NCI-H1436 treated with DMSO at 0.1 percent for 48 hours (cell line): ENCODE data around the gene SEMG1.

Experiments
- DNase-seq: peaks from one replicate; lab custom pipeline; 2025; lab: John Stamatoyannopoulos, UW

The SEMG1 gene, protein sequence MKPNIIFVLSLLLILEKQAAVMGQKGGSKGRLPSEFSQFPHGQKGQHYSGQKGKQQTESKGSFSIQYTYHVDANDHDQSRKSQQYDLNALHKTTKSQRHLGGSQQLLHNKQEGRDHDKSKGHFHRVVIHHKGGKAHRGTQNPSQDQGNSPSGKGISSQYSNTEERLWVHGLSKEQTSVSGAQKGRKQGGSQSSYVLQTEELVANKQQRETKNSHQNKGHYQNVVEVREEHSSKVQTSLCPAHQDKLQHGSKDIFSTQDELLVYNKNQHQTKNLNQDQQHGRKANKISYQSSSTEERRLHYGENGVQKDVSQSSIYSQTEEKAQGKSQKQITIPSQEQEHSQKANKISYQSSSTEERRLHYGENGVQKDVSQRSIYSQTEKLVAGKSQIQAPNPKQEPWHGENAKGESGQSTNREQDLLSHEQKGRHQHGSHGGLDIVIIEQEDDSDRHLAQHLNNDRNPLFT

GRCh38 chr20:45206725-45207124 is at the start of gene SEMG1:
Gene SEMG1, plus strand, starts transcription at chr20:45207033. Its CDS starts 21 bp downstream, at chr20:45207054.
- no peak for DNase-seq

- DNase-seq: no peak
These were observed 48.9 kb upstream of the SEMG1 start for GRCh38 chr20:45157962-45158361.

GRCh38 chr20:45163083-45163803 is 43.6 kb upstream of the SEMG1 start:
- DNase-seq: no peak

GRCh38 chr20:45164906-45165305 is 41.9 kb upstream of the SEMG1 start:
- no peak for DNase-seq

DNA sequence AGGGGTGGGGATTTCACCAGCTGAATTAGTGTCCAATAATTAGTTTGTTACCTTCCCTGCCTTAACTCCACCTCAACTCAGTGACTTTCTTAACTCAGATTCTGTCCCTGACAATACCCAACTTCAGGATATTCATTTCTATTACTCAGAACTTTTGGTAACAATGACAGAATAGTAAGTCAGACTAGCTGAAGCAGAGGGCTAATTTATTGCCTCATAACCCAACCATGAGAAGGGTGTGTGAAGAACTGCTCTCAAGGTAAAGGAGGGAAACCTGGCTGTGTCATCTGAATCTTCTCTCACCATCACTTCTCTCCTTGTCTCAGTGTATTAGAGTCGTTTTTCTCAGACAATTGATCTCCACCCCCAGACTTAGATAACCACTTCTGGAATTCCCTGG is 33.3 kb upstream of the SEMG1 start:
- DNase-seq: no peak

- DNase-seq: no peak
These were observed 32.1 kb upstream of the SEMG1 start, which contains the start of gene PI3 for GRCh38 chr20:45174434-45175364. Gene PI3, plus strand, starts transcription at chr20:45174902. Its CDS starts 21 bp downstream, at chr20:45174923.

DNA sequence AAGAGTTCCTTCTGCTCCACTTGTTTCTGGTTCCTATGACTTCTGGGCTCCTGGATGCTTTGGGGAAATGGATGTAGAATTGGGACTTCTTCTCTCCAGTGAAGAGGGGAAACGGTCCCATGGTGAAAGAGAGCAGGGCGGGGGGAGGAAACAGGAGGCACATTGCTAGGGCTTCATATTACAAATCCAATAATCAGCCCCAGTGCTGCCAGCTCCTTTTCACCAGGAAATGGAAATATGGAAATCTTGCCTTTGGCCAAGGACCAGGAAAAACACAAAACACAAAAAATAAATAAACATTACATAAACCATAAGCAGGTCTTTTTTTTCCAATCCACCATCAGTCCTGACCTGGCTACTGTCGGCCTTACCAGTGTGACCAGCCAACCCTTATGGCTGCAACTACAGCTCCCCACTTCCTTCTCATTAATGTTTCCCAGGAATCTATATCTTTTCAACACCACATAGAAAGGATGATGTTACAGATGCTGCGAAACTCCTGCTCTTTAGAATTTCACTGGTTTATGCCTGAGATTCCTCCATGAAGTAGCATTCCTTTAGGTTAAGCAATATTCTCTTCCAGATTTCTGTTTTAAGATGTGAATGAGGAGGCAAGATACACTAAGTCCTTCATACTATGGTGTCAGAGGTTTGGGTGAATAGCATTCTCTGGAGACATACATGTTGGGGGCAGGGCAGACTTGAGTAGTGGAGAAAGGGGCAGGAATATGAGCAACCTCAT is 30.1 kb upstream of the SEMG1 start:
- DNase-seq: no peak

DNA sequence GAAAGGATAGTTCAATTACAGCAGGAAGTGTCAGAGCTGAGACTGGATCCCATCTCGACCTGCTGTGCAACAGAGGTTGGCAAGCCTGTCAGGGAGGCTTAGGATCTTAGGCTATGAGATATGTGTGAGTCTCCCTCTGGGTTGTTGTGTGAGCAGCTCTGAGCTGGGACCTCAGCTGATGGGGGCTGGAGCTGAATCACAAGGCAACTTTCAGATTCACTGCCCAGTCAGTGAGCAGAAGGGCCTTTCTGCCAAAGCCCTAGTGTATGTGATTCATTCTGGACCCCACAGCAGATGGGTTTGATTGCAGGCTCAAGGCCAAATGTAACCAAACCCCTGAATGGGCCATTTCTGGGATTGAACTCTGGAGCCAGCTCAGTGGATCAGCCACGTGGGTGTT is 27.7 kb upstream of the SEMG1 start:
- DNase-seq: no peak

DNA sequence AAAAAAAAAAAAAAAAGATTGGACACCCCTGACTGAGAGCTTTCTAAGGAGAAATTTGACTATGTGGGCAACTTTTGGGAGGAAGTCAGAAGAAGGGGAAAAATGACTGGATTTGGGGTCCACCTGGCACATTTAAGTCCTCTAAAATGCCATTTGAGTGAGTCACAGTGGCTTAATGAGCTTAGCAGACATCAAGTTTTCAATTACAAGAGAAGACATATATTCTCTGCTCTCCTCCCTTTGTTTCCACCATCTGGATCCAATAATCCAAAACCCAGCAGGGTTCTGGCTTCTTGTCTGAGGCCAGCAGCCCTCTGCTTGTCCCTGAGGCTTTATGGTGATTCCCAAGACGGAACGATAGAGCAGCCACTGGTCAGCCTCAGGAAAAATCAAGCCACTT is 25.2 kb upstream of the SEMG1 start:
- no peak for DNase-seq

GRCh38 chr20:45183084-45183483 is 23.7 kb upstream of the SEMG1 start:
- no peak for DNase-seq

DNA sequence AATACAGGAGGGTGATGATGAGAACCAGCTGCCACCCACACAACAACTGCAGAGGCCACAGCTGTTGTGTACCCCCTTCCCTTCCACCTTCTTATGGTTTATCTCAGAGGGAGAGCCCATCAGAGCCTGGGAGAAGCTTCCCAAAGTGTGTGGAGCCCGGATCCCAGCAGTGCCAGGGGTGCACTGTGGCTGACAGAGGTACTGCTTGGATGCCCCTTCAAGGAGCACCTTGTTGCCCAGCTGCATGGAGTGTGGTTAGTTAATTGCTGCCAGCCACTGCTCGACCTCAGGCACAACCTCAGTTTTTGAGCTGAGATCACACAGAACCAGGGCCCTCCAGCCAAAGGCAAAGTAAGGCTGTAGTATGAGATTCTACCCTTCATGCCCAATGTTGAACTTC is 19.1 kb upstream of the SEMG1 start:
- DNase-seq: no peak

DNA sequence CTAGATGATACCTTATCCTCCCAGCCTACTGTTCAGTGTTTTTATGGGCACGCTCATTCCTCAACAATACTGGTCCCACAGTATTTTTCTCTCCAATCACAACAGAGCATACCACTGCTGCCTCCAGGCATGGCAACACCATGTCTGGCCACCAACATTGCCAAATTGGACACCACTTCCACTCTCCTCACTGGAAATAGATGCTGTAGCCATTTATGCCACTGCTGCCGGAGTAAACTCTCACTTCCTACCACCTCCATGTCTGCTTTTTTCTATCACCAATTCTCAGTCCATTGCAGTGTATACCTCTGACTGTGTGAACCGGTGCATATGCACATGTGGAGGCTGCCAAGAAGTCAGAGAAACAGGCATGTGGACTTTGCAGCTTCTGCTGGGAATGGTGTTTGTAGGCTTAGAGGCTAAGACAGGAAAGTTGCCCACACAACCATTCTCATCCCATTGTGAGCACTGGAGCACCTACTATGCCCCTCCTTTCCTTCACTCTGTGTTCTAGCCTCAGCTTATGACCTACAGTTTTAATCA is 17.7 kb upstream of the SEMG1 start:
- no peak for DNase-seq

GRCh38 chr20:45189861-45190260 is 17.0 kb upstream of the SEMG1 start:
- DNase-seq: no peak

- DNase-seq: no peak
These were observed 14.9 kb upstream of the SEMG1 start for GRCh38 chr20:45191926-45192325.

DNA sequence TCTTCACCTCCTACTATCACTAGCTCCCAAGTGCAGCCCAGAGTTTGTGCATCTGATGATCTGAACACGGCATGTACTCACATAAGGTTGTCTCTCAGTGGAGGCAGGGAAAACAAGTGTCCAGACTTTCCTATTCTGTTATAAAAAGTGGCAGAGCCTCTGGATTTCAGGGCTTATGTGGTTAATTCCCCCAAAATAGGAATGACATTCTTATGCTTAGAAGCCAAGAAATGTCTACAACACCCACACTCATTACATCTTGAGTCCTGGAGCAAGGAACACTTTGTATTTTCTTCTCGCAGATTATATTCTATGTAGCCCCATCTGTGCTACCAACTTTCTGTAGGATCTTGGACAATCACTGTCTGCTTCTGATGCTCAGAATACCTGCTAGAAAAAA is 13.5 kb upstream of the SEMG1 start:
- DNase-seq: no peak

DNA sequence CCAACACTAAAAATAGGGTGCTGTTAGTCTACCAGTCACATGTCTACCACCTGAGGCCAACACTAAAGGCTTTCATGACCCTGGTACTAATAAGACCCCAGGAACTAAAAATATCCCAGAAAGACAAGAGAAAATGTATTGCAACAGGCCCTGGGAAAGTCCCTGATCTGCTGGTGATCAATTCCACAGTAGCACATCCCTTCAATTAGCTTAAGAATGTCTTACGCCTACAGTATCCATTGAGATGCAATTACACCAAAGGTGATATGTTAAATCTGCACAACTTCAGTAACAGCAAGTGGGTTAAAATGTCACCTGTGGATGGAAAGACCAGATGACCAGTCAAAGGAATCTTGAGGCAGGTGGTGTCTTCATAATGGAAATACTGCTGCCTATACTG is 3.1 kb downstream of the SEMG1 start:
- no peak for DNase-seq

DNA sequence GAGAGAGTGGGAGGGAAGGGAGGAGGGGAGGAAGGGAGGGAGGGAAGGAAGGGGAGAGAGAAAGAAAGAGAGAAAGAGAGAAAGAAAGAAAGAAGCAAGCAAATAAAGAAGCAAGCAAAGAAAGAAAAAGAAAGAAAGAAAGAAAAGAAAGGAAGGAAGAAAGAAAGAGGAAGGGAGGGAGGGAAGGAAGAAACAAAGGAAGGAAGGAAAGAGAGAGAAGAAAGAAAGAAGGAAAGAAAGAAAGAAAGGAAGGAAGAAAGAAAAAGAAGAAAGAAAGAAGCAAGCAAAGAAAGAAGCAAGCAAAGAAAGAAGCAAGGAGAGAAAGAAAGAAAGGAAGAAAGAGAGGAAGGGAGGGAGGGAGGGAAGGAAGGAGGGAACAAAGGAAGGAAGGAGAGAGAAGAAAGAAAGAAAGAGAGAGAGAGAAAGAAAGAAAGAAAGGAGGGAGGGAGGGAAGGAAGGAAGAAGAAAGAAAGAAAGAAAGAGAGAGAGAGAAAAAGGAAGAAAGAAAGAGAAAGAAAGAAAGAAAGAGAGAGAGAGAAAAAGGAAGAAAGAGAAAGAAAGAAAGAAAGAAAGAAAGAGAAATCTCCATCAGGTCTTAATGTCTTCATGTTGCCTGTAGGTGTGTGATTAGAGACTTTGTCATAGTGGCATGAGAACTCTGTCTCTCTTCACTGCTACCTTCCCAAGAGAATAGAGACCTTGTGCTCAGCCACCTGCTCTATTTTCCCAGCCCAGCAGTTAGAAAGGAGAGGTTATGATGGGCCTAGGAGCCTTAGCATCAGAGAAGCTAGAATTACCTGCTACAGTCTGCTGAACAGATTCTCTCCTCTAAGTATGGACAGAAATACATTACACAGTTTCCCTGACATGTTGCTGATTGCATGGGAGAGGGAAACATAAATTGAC is 5.0 kb downstream of the SEMG1 start:
- no peak for DNase-seq

GRCh38 chr20:45212836-45213235 is 6.0 kb downstream of the SEMG1 start:
- DNase-seq: no peak

DNA sequence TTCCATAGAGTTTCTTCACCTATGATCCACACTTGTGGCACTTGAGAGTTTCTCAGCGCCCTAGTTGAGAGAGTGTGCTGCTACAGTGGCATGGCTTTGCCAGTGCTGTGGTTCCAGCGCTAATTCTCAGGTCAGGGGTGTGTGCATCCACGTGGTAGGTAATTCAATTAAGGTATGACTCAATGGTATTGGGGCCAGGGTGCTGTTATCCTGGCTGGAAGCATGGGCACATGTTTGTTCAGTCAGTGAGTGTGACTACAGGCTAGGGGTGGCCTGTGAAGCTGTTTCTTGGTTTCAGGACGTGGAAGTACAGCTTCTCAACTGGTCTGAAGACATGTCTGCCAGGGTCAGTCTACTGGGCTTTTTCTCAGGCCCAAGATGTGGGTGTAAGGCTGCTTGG is 11.3 kb downstream of the SEMG1 start:
- no peak for DNase-seq

GRCh38 chr20:45218636-45219035 is 11.8 kb downstream of the SEMG1 start:
- no peak for DNase-seq
